Measurements from ENCODE around the gene ANKRD28. TPM values are rescaled to one million over a fixed set of nuclear protein-coding genes. Genes with fewer than 3 reads are reported as not detected.

Gene ANKRD28
- total and polyA plus RNA-seq, 9 of the 15 experiments (the other 6 are each of a cell fraction or from before 2014, with no cell fraction given), result 11.7 to 66.0 (median 36.7) TPM

DNA sequence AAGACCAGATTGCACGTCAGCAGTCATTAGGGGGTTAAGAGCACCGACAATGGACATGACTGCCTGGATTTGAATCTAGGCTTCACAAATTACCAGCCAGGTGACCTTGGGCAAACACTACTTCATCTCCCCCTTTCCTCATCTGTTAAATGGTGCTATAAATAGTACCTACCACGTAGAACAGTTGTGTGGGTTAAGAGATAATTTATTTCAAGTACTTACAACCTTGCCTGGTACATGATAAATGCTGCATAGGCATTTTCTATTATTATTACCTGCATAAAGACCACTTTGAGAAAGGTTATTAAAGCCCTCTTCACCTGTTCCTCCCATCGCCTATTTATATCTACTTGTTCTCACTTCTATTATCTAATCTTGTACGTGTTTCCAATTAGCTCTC is 131.5 kb downstream of the ANKRD28 start:
- Histone ChIP-seq H3K4me2 (ENCODE audit: insufficient read depth, low read length) (no peak overlapping the region), H3K9me1 (ENCODE audit: control insufficient read depth, insufficient read depth, low read length) (no peaks in the 10 kb centered on the region), H2AFZ (ENCODE audit: low read depth, low read length) (no peak overlapping the region), H3K4me1 (replicated peaks in 1 of 2; ENCODE audit: control insufficient read depth in 2 of 2, insufficient read depth in 2 of 2, low read length in 2 of 2) (no peaks in the 10 kb centered on the region), H3K36me3 (ENCODE audit: control insufficient read depth, insufficient read depth, low read length) (peaks cover 27% of the 10 kb centered on the region), H3K9me3 (replicated peaks; ENCODE audit: control insufficient read depth, insufficient read depth, low read depth, low read length) (no peaks in the 10 kb centered on the region), H3K4me3 (no peak overlapping the region), H4K20me1 (replicated peaks; ENCODE audit: control insufficient read depth, insufficient read depth, low read length) (no peaks in the 10 kb centered on the region), H3K9ac (ENCODE audit: insufficient read depth in 1 of 2, low read depth in 2 of 2, low read length in 2 of 2) (no peak overlapping the region), H3K27ac (ENCODE audit: extremely low read depth, low read depth, low read length) (no peak overlapping the region), H3K79me2 (ENCODE audit: control insufficient read depth, insufficient read depth, low read length) (no peaks in the 10 kb centered on the region), H3K27me3 (ENCODE audit: control insufficient read depth in 2 of 2, insufficient read depth in 2 of 2, low read length in 2 of 2) (no peaks in the 10 kb centered on the region)
- ATAC-seq (no peak), DNase-seq (ENCODE audit: extremely low read depth in 1 of 4, low spot score in 3 of 4) (no peak), FAIRE-seq (no peak)
- TF ChIP-seq MAFK (IDR thresholded peaks at IDR 0.05; ENCODE audit: low read length) (peak; percentile 65), HDAC6 (IDR thresholded peaks at IDR 0.05; ENCODE audit: low read depth, low read length) (no peak), ZNF507 (tag; conservative IDR thresholded peaks at IDR 0.05) (no peak), MAFG (tag; conservative IDR thresholded peaks at IDR 0.05) (peak; percentile 67), POLR2A (conservative IDR thresholded peaks at IDR 0.05) (peak; percentile 30; the same call in 1 of the 2 replicates), MAFF (IDR thresholded peaks at IDR 0.05; ENCODE audit: low read length) (peak; percentile 47; the same call in 1 of the 2 replicates), C11orf30 (IDR thresholded peaks at IDR 0.05; ENCODE audit: low read depth) (peak; percentile 69), ZNF316 (IDR thresholded peaks at IDR 0.05) (peak; percentile 82)
- TF ChIP-seq, protein P1, sequence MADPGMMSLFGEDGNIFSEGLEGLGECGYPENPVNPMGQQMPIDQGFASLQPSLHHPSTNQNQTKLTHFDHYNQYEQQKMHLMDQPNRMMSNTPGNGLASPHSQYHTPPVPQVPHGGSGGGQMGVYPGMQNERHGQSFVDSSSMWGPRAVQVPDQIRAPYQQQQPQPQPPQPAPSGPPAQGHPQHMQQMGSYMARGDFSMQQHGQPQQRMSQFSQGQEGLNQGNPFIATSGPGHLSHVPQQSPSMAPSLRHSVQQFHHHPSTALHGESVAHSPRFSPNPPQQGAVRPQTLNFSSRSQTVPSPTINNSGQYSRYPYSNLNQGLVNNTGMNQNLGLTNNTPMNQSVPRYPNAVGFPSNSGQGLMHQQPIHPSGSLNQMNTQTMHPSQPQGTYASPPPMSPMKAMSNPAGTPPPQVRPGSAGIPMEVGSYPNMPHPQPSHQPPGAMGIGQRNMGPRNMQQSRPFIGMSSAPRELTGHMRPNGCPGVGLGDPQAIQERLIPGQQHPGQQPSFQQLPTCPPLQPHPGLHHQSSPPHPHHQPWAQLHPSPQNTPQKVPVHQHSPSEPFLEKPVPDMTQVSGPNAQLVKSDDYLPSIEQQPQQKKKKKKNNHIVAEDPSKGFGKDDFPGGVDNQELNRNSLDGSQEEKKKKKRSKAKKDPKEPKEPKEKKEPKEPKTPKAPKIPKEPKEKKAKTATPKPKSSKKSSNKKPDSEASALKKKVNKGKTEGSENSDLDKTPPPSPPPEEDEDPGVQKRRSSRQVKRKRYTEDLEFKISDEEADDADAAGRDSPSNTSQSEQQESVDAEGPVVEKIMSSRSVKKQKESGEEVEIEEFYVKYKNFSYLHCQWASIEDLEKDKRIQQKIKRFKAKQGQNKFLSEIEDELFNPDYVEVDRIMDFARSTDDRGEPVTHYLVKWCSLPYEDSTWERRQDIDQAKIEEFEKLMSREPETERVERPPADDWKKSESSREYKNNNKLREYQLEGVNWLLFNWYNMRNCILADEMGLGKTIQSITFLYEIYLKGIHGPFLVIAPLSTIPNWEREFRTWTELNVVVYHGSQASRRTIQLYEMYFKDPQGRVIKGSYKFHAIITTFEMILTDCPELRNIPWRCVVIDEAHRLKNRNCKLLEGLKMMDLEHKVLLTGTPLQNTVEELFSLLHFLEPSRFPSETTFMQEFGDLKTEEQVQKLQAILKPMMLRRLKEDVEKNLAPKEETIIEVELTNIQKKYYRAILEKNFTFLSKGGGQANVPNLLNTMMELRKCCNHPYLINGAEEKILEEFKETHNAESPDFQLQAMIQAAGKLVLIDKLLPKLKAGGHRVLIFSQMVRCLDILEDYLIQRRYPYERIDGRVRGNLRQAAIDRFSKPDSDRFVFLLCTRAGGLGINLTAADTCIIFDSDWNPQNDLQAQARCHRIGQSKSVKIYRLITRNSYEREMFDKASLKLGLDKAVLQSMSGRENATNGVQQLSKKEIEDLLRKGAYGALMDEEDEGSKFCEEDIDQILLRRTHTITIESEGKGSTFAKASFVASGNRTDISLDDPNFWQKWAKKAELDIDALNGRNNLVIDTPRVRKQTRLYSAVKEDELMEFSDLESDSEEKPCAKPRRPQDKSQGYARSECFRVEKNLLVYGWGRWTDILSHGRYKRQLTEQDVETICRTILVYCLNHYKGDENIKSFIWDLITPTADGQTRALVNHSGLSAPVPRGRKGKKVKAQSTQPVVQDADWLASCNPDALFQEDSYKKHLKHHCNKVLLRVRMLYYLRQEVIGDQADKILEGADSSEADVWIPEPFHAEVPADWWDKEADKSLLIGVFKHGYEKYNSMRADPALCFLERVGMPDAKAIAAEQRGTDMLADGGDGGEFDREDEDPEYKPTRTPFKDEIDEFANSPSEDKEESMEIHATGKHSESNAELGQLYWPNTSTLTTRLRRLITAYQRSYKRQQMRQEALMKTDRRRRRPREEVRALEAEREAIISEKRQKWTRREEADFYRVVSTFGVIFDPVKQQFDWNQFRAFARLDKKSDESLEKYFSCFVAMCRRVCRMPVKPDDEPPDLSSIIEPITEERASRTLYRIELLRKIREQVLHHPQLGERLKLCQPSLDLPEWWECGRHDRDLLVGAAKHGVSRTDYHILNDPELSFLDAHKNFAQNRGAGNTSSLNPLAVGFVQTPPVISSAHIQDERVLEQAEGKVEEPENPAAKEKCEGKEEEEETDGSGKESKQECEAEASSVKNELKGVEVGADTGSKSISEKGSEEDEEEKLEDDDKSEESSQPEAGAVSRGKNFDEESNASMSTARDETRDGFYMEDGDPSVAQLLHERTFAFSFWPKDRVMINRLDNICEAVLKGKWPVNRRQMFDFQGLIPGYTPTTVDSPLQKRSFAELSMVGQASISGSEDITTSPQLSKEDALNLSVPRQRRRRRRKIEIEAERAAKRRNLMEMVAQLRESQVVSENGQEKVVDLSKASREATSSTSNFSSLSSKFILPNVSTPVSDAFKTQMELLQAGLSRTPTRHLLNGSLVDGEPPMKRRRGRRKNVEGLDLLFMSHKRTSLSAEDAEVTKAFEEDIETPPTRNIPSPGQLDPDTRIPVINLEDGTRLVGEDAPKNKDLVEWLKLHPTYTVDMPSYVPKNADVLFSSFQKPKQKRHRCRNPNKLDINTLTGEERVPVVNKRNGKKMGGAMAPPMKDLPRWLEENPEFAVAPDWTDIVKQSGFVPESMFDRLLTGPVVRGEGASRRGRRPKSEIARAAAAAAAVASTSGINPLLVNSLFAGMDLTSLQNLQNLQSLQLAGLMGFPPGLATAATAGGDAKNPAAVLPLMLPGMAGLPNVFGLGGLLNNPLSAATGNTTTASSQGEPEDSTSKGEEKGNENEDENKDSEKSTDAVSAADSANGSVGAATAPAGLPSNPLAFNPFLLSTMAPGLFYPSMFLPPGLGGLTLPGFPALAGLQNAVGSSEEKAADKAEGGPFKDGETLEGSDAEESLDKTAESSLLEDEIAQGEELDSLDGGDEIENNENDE (IDR thresholded peaks at IDR 0.05; ENCODE audit: low read depth, low read length), result no peak
- in situ Hi-C loops (cut with MboI), result no loop called here
- ChIA-PET CTCF (ENCODE audit: low intra/inter-chr PET ratio) (no interaction called here), POLR2A (no interaction called here)
- intact Hi-C loops (cut with micrococcal nuclease), result no loop called here
- no TSS peak for BruUV-seq (replicated peaks)
- 56% methylated on average over 5 of the region's 5 CpGs for WGBS (ENCODE audit: insufficient coverage, low coverage, missing lambda C conversion rate)

All from K562 (cell line).